ENCODE results near the gene BBC3.

Gene BBC3

DNA sequence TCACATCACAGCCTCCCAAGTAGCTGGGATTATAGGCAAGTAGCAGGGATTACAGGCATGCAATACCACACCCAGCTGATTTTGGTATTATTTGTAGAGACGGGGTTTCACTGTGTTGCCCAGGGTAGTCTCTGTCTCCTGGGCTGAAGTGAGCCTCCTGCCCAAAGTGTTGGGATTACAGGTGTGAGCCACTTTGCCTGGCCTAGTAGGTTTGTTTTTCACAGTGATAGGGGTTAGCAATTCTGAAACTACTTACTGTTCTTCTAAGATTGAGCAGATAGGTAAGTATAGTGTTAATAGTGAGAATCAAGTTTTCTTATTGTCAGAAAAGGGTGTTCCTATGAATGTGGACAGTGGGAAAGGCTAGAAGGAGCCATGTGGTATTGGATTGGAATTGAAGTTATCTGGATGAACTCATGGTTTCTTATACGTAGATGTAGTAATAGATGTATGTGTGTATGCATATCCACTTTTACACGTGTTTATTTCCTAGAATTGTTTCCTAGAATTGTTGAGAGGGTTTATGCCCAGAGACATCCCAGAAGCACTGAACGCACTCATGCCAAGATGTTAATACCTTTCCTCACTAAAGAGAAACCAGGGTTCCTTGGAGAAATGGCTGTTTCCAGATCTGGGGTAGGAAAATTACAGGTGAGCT lies 51.2 kb downstream of the BBC3 start:
- TF ChIP-seq, protein P1, sequence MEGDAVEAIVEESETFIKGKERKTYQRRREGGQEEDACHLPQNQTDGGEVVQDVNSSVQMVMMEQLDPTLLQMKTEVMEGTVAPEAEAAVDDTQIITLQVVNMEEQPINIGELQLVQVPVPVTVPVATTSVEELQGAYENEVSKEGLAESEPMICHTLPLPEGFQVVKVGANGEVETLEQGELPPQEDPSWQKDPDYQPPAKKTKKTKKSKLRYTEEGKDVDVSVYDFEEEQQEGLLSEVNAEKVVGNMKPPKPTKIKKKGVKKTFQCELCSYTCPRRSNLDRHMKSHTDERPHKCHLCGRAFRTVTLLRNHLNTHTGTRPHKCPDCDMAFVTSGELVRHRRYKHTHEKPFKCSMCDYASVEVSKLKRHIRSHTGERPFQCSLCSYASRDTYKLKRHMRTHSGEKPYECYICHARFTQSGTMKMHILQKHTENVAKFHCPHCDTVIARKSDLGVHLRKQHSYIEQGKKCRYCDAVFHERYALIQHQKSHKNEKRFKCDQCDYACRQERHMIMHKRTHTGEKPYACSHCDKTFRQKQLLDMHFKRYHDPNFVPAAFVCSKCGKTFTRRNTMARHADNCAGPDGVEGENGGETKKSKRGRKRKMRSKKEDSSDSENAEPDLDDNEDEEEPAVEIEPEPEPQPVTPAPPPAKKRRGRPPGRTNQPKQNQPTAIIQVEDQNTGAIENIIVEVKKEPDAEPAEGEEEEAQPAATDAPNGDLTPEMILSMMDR (conservative IDR thresholded peaks at IDR 0.05; ENCODE audit: control insufficient read depth, insufficient read depth, low read depth, low read length): no peak
- H3K4me3 ChIP-seq (ENCODE audit: control insufficient read depth, low read depth, low read length): no peak overlapping the region
- no peak for DNase-seq (ENCODE audit: low read depth)

DNA sequence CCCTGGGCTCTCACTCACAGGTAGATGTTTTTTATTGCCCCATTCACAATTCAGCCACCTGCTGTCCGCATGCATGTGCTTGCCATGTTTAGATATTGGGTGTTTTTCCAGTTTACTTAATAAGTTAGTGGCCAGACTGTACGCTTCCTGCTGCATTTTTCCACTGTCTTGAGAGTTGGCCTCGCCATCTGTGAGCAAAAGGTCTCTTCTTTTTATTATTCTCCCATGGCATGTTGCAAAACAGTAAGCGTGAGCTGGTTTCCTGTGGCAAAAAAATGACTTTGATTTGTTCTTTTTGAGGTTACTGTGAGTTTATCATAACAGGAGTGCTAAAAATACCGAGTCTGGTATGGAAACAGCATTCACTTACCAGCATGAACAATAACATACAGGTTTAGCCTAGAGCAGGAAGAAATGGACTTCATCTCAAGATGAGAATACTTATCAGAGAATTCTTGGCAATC lies 54.3 kb downstream of the BBC3 start:
- TF ChIP-seq, protein P1 (conservative IDR thresholded peaks at IDR 0.05; ENCODE audit: control insufficient read depth, insufficient read depth, low read depth, low read length): no peak
- peak; percentile 89 for DNase-seq (ENCODE audit: low read depth)
- H3K4me3 ChIP-seq (ENCODE audit: control insufficient read depth, low read depth, low read length): no peak overlapping the region

DNA sequence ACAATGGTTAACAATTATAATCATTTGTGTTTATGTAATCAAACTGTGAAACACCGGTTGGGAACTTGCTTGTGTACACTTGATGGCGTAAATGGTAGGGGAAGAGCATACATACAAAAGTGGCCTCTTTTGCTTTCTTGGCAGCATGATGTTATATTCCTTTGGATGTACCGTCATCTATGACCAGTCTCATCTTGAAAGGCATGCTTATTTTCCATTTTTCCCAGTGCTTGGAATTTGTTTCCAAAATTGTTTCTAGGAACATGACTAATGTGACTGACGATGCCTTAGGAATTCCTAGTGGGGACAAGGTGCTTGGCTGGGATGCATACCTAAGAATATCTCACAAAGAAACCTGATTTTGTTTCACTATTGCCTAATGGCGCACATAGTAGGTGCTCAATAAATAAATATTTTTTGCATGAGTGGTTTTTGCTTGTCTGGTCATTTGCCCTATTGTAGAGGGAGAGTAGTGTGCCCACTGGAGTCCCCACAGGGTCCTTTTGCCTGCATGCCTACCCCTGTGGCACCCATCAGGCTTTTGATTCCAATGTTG lies 54.9 kb downstream of the BBC3 start:
- no peak overlapping the region for H3K4me3 ChIP-seq (ENCODE audit: control insufficient read depth, low read depth, low read length)
- peak; percentile 88 for DNase-seq (ENCODE audit: low read depth)

DNA sequence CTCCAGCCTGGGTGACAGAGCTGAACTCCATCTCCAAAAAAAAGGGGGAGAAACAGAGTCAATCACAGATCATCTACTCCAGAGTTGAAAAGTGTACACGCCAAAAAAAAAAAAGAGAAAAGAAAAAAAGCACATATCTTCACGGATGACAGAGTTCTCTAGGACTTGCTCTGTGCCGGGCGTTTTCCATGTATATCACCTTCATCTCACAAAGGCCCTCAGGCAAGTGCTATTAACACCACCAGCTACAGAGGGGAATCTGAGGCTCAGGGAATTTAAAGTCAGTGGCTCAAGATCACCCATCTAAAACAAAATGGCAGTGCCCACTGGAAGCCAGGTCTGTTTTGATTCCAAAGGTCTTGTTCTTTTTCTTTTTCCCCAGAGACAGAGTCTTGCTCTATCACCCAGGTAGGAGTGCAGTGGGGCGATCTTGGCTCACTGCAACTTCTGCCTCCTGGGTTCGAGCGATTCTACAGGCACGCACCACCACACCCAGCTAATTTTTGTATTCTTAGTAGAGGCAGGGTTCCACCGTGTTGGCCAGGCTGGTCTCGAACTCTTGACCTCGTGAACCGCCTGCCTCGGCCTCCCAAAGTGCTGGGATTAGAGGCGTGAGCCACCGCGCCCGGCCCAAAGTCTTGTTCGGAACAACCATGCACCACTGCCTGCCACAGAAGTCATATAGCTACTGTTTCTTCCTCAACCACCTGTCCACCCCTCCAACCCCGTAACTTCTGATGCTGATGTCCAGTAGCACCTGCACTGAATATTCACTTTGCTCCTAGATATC lies 58.1 kb downstream of the BBC3 start:
- DNase-seq (ENCODE audit: low read depth): no peak
- no peak overlapping the region for H3K4me3 ChIP-seq (ENCODE audit: control insufficient read depth, low read depth, low read length)
- TF ChIP-seq, protein P1 (conservative IDR thresholded peaks at IDR 0.05; ENCODE audit: control insufficient read depth, insufficient read depth, low read depth, low read length): no peak

More for the DNA sequence above, 54.9 kb downstream of the BBC3 start:
- TF ChIP-seq, protein P1 (conservative IDR thresholded peaks at IDR 0.05; ENCODE audit: control insufficient read depth, insufficient read depth, low read depth, low read length): no peak

Data from fibroblast of mammary gland (primary cell).